H1 (cell line): ENCODE data around the gene VAT1L. TPM values are rescaled to one million over a fixed set of nuclear protein-coding genes. Genes with fewer than 3 reads are reported as not detected.

ENCODE experiments used
- EZH2 ChIP-seq: fragments of 200-600 bp; sonication (generic); IDR thresholded peaks from 2 replicates; pipeline ENCODE4 v1.7.1; 2012; ENCODE audit warnings: low read depth, mild to moderate bottlenecking, moderate library complexity, low read length, inconsistent platforms; ENCODE audit not compliant: severe bottlenecking
- MAFK ChIP-seq: IDR thresholded peaks from 2 replicates; pipeline ENCODE4 v1.6.1; 2012; ENCODE audit warnings: low read depth, mild to moderate bottlenecking, improper control_type of control experiment, low read length
- POLR2A ChIP-seq, 2 experiments: IDR thresholded peaks; 1 replicate in 1 of 2; 2 replicates in 1 of 2; pipeline ENCODE4 v1.6.1; 2011; ENCODE audit warnings: low read depth in 2 of 2, low read length in 2 of 2, mild to moderate bottlenecking in 2 of 2; ENCODE audit errors: control extremely low read depth in 1 of 2
- RNF2 ChIP-seq: fragments of 200-900, 300-1000 bp; sonication (generic); IDR thresholded peaks from 2 replicates; pipeline ENCODE4 v1.7.1; 2016; ENCODE audit warnings: borderline replicate concordance, low read depth, mild to moderate bottlenecking, antibody characterized with exemption, low read length; ENCODE audit not compliant: poor library complexity, severe bottlenecking; ENCODE audit errors: missing control alignments
- SIN3A ChIP-seq, 2 experiments: IDR thresholded peaks in 1 of 2; conservative IDR thresholded peaks in 1 of 2; 2 replicates each; pipeline ENCODE4 v1.6.1; 2011 to 2012; ENCODE audit warnings: low read length in 2 of 2, improper control_type of control experiment in 1 of 2, low read depth in 1 of 2, mild to moderate bottlenecking in 1 of 2
- TAF7 ChIP-seq: optimal IDR thresholded peaks from 2 replicates; pipeline ENCODE3; 2011; ENCODE audit warnings: low read depth, mild to moderate bottlenecking, inconsistent platforms, low read length, moderate library complexity, borderline replicate concordance
- polyA plus RNA-seq, 7 experiments: library from polyadenylated mRNA; depleted of rRNA in 3 of 7; stranded (reverse) in 5 of 7; unstranded in 2 of 7; fragments of >200 nt in 5 of 7; fragments of 200-250 nt in 2 of 7; gene quantifications; 1 replicate in 5 of 7; 2 replicates in 1 of 7; 4 replicates in 1 of 7; pipeline versions ENCODE4 v1.2.1 to v1.2.3, GENCODE V29; 2011 to 2013; ENCODE audit warnings: missing spikeins in 2 of 7, mixed read lengths in 2 of 7
- total RNA-seq: library from RNA; stranded (reverse); fragmentation: NEBNext Ultra II Directional; extraction: Animal tissue kit (Norgen Biotek cat#: 25700); gene quantifications from 2 replicates; pipeline ENCODE4 v1.2.1, GENCODE V29; 2021
- TF ChIP-seq, protein P1 (sequence below): IDR thresholded peaks from 2 replicates; pipeline ENCODE4 v1.6.1; 2011; ENCODE audit warnings: low read length, improper control_type of control experiment
- TF ChIP-seq, protein P2 (sequence below): IDR thresholded peaks from 2 replicates; pipeline ENCODE4 v1.6.1; 2011; ENCODE audit warnings: low read depth, mild to moderate bottlenecking, low read length; ENCODE audit not compliant: insufficient read depth
- TF ChIP-seq, protein P3 (sequence below), 3 experiments: IDR thresholded peaks; 1 replicate in 2 of 3; 2 replicates in 1 of 3; pipeline versions ENCODE4 v1.5.1 to v1.6.1; 2011; ENCODE audit warnings: low read length in 3 of 3, mild to moderate bottlenecking in 3 of 3, inconsistent platforms in 2 of 3, low read depth in 1 of 3, moderate library complexity in 1 of 3; ENCODE audit not compliant: insufficient read depth in 1 of 3; ENCODE audit errors: control extremely low read depth in 1 of 3

Gene VAT1L
- total and polyA plus RNA-seq, 2 of the 8 experiments (the other 6 are each of a cell fraction or from before 2014, with no cell fraction given): 46.3 to 48.2 TPM

DNA sequence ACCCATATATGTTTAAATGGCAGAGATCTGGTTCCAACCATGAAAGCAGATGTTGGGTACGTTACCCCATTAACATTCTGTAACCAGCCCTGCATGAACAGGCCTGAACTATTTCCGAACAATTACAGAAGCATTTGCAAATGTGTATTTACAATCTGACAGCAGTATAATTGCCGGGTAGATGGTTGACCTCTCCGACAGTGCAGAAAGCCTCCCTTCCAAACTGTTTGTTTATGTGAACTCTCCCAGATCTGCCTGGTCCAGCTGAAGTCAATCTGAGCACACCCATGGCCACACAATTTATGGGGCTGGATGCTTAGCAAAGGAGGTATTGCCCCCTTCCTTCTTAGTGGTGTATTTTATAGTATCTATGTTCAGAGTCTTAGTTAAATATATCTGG, 44.2 kb upstream of the VAT1L start (continued):
- TF ChIP-seq, protein P1, sequence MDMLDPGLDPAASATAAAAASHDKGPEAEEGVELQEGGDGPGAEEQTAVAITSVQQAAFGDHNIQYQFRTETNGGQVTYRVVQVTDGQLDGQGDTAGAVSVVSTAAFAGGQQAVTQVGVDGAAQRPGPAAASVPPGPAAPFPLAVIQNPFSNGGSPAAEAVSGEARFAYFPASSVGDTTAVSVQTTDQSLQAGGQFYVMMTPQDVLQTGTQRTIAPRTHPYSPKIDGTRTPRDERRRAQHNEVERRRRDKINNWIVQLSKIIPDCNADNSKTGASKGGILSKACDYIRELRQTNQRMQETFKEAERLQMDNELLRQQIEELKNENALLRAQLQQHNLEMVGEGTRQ: no peak
- no peak for TF ChIP-seq EZH2
- TF ChIP-seq RNF2: no peak
- TF ChIP-seq, protein P2, sequence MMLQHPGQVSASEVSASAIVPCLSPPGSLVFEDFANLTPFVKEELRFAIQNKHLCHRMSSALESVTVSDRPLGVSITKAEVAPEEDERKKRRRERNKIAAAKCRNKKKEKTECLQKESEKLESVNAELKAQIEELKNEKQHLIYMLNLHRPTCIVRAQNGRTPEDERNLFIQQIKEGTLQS: no peak
- no peak for TF ChIP-seq TAF7
- no peak for TF ChIP-seq MAFK
- no peak for TF ChIP-seq POLR2A (IDR thresholded peaks at IDR 0.05; ENCODE audit: control extremely low read depth in 1 of 2, low read depth in 2 of 2, low read length in 2 of 2)
- TF ChIP-seq, protein P3, sequence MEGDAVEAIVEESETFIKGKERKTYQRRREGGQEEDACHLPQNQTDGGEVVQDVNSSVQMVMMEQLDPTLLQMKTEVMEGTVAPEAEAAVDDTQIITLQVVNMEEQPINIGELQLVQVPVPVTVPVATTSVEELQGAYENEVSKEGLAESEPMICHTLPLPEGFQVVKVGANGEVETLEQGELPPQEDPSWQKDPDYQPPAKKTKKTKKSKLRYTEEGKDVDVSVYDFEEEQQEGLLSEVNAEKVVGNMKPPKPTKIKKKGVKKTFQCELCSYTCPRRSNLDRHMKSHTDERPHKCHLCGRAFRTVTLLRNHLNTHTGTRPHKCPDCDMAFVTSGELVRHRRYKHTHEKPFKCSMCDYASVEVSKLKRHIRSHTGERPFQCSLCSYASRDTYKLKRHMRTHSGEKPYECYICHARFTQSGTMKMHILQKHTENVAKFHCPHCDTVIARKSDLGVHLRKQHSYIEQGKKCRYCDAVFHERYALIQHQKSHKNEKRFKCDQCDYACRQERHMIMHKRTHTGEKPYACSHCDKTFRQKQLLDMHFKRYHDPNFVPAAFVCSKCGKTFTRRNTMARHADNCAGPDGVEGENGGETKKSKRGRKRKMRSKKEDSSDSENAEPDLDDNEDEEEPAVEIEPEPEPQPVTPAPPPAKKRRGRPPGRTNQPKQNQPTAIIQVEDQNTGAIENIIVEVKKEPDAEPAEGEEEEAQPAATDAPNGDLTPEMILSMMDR (IDR thresholded peaks at IDR 0.05; ENCODE audit: control extremely low read depth in 1 of 3, insufficient read depth in 1 of 3, low read depth in 1 of 3, low read length in 3 of 3): no peak
- TF ChIP-seq SIN3A (conservative IDR thresholded peaks at IDR 0.05 in 1 of 2, IDR thresholded peaks at IDR 0.05 in 1 of 2; ENCODE audit: low read depth in 1 of 2, low read length in 2 of 2): no peak
